Endothelial cell of umbilical vein (primary cell): ENCODE measurements around the gene CUL3. TPM values are rescaled to one million over a fixed set of nuclear protein-coding genes. Genes with fewer than 3 reads are reported as not detected.

Experiments used
- BruUV-seq: library from RNA; stranded (reverse); fragments of 400-500 nt; replicated peaks from 2 replicates; lab custom pipeline; 2021; lab: Mats Ljungman, UMichigan
- CTCF ChIA-PET: fragments of 300-600, 350-600 bp; sonication (Branson Sonifier 250); formaldehyde crosslinking; loops from one replicate; lab custom pipeline; 2021; ENCODE audit warnings: antibody characterized with exemption, inconsistent platforms; lab: Charles Lee
- POLR2A ChIA-PET: fragments of 300-600, 350-600 bp; sonication (Branson Sonifier 250); formaldehyde crosslinking; loops from one replicate; lab custom pipeline; 2021; ENCODE audit warnings: antibody characterized with exemption, inconsistent platforms; lab: Charles Lee
- DNase-seq: peaks from one replicate; pipeline ENCODE4 v3.0.0-alpha.2; 2011; ENCODE audit warnings: low read depth, low spot score
- FAIRE-seq: peaks from 2 replicates; lab custom pipeline; 2011; peaks lifted over from hg19 to GRCh38; lab: Jason Lieb, UNC
- H2AFZ ChIP-seq: 2 replicates; pipeline ENCODE4 v1.6.0; 2012; ENCODE audit warnings: low read depth, low read length, control low read depth, inconsistent platforms
- H3K27ac ChIP-seq: 2 replicates; pipeline ENCODE4 v1.5.1; 2011; ENCODE audit warnings: low read depth, mild to moderate bottlenecking, control low read depth, low read length, moderate library complexity; ENCODE audit not compliant: insufficient read depth
- H3K27me3 ChIP-seq, 2 experiments: 2 replicates each; pipeline versions ENCODE4 v1.6.0 to v1.6.1; 2011; ENCODE audit warnings: low read length in 2 of 2, mixed read lengths in 1 of 2; ENCODE audit not compliant: control insufficient read depth in 2 of 2, insufficient read depth in 2 of 2
- H3K36me3 ChIP-seq, 2 experiments: 2 replicates in 1 of 2; 3 replicates in 1 of 2; pipeline ENCODE4 v1.5.1; 2011; ENCODE audit warnings: low read length in 2 of 2, mild to moderate bottlenecking in 1 of 2, moderate library complexity in 1 of 2; ENCODE audit not compliant: control insufficient read depth in 2 of 2, insufficient read depth in 2 of 2; ENCODE audit errors: extremely low read depth in 1 of 2
- H3K4me1 ChIP-seq: 3 replicates; pipeline ENCODE4 v1.5.1; 2011; ENCODE audit warnings: mild to moderate bottlenecking, low read length; ENCODE audit not compliant: control insufficient read depth, insufficient read depth; ENCODE audit errors: extremely low read depth
- H3K4me2 ChIP-seq: 2 replicates; pipeline ENCODE4 v1.6.1; 2011; ENCODE audit warnings: low read length, control low read depth, mixed read lengths; ENCODE audit not compliant: insufficient read depth
- H3K4me3 ChIP-seq, 3 experiments: fragments of 200-600 bp in 1 of 3; sonication (generic), shearing (Covaris generic) in 1 of 3; replicated peaks in 1 of 3; 2 replicates each; pipeline ENCODE4 v1.5.1; 2011 to 2016; ENCODE audit warnings: control low read depth in 3 of 3, low read length in 3 of 3, mild to moderate bottlenecking in 2 of 3, inconsistent platforms in 1 of 3, low read depth in 1 of 3, moderate library complexity in 1 of 3; ENCODE audit not compliant: insufficient read depth in 1 of 3
- H3K79me2 ChIP-seq: 2 replicates; pipeline ENCODE4 v1.6.0; 2012; ENCODE audit warnings: low read length, inconsistent platforms; ENCODE audit not compliant: control insufficient read depth, insufficient read depth
- H3K9ac ChIP-seq: replicated peaks from 2 replicates; pipeline ENCODE3; 2011; ENCODE audit warnings: low read length, control low read depth; ENCODE audit not compliant: insufficient read depth; ENCODE audit errors: extremely low read depth
- H3K9me1 ChIP-seq: replicated peaks from 3 replicates; pipeline ENCODE4 v1.6.0; 2011; ENCODE audit warnings: mild to moderate bottlenecking, low read length; ENCODE audit not compliant: control insufficient read depth, insufficient read depth; ENCODE audit errors: extremely low read depth
- H3K9me3 ChIP-seq: replicated peaks from 2 replicates; pipeline ENCODE4 v1.5.1; 2012; ENCODE audit warnings: low read length, inconsistent platforms; ENCODE audit not compliant: control insufficient read depth, insufficient read depth
- H4K20me1 ChIP-seq: replicated peaks from 2 replicates; pipeline ENCODE3; 2011; ENCODE audit warnings: mild to moderate bottlenecking, low read length; ENCODE audit not compliant: control insufficient read depth, insufficient read depth; ENCODE audit errors: extremely low read depth
- CTCF ChIP-seq, 2 donors: IDR thresholded peaks; 1 replicate in 1 of 2; 2 replicates in 1 of 2; pipeline ENCODE4 v1.5.1; 2011; ENCODE audit warnings: low read length in 2 of 2, mild to moderate bottlenecking in 2 of 2, moderate library complexity in 2 of 2, control low read depth in 1 of 2, inconsistent platforms in 1 of 2, low read depth in 1 of 2; ENCODE audit not compliant: insufficient read depth in 1 of 2; ENCODE audit errors: extremely low read depth in 1 of 2
- EZH2 ChIP-seq: IDR thresholded peaks from 2 replicates; pipeline ENCODE4 v1.6.1; 2012; ENCODE audit warnings: borderline replicate concordance, low read depth, mild to moderate bottlenecking, moderate library complexity, low read length, inconsistent platforms; ENCODE audit not compliant: severe bottlenecking
- FOS ChIP-seq: IDR thresholded peaks from 2 replicates; pipeline ENCODE4 v1.6.1; 2011; ENCODE audit warnings: mild to moderate bottlenecking, low read length, moderate library complexity, borderline replicate concordance; ENCODE audit not compliant: insufficient read depth
- GATA2 ChIP-seq: IDR thresholded peaks from 2 replicates; pipeline ENCODE4 v1.7.0; 2011; ENCODE audit warnings: low read depth, mild to moderate bottlenecking, moderate library complexity, mixed read lengths, low read length; ENCODE audit not compliant: insufficient read length, insufficient read depth
- JUN ChIP-seq: IDR thresholded peaks from 2 replicates; pipeline ENCODE4 v1.6.1; 2011; ENCODE audit warnings: borderline replicate concordance, low read depth; ENCODE audit not compliant: insufficient read length, insufficient read depth
- MAX ChIP-seq: IDR thresholded peaks from 2 replicates; pipeline ENCODE4 v1.6.1; 2011; ENCODE audit not compliant: insufficient read depth, insufficient read length
- MYC ChIP-seq: IDR thresholded peaks from one replicate; pipeline ENCODE4 v1.6.1; 2011; ENCODE audit warnings: mild to moderate bottlenecking, low read depth, low read length
- POLR2A ChIP-seq: IDR thresholded peaks from 2 replicates; pipeline ENCODE4 v1.6.1; 2012; ENCODE audit warnings: low read depth, mild to moderate bottlenecking, control low read depth, low read length
- POLR2AphosphoS5 ChIP-seq: IDR thresholded peaks from 2 replicates; pipeline ENCODE4 v1.6.1; 2012; ENCODE audit warnings: low read depth, mild to moderate bottlenecking, control low read depth, low read length, moderate library complexity; ENCODE audit not compliant: insufficient read depth
- dilution Hi-C: fragments of 300-500 bp; cut with MboI; formaldehyde crosslinking; loops from one replicate; pipeline ENCODE4 v1.15.0; 2019; ENCODE audit warnings: low sequenced_read_pairs; ENCODE audit not compliant: extremely low pct_ligation_motif_present
- intact Hi-C: fragments of 100-400 bp; cut with micrococcal nuclease; formaldehyde crosslinking; loops from one replicate; pipeline ENCODE4 v1.10.0; 2022
- polyA plus RNA-seq, 4 experiments: library from polyadenylated mRNA; depleted of rRNA in 3 of 4; stranded (reverse) in 3 of 4; unstranded in 1 of 4; fragments of >200 nt; gene quantifications; 2 replicates each; pipeline versions ENCODE4 v1.2.1 to v1.2.3, GENCODE V29; 2011 to 2012; ENCODE audit warnings: missing spikeins in 1 of 4
- total RNA-seq: library from RNA; stranded (reverse); gene quantifications from 2 replicates; pipeline ENCODE4 v1.2.3, GENCODE V29; 2021

Gene CUL3
- total and polyA plus RNA-seq, 2 donors (not counting 3 experiments of a cell fraction or from before 2014, with no cell fraction given), result 22.7 to 82.3 TPM

- FAIRE-seq, result no peak
- Histone ChIP-seq H3K9me3 (no peaks in the 10 kb centered on the region), H3K4me2 (no peak overlapping the region), H3K9ac (no peak overlapping the region), H3K9me1 (no peaks in the 10 kb centered on the region), H4K20me1 (no peaks in the 10 kb centered on the region), H3K36me3 (no peaks in the 10 kb centered on the region), H3K4me1 (no peaks in the 10 kb centered on the region), H3K79me2 (no peaks in the 10 kb centered on the region), H3K4me3 (no peak overlapping the region), H3K27me3 (peaks cover 0 to 2% of the 10 kb centered on the region in 2 experiments), H2AFZ (no peak overlapping the region), H3K27ac (no peak overlapping the region)
- no peak for DNase-seq
- ChIA-PET POLR2A (no interaction called here), CTCF (no interaction called here)
- no TSS peak for BruUV-seq
- intact Hi-C loops (no loop called here), dilution Hi-C loops (no loop called here)
- no peak for TF ChIP-seq MAX
- no peak for TF ChIP-seq CTCF (IDR thresholded peaks at IDR 0.05; ENCODE audit: extremely low read depth in 1 of 2, insufficient read depth in 1 of 2, low read depth in 1 of 2, low read length in 2 of 2)
- no peak for TF ChIP-seq EZH2
- no peak for TF ChIP-seq POLR2A
- no peak for TF ChIP-seq MYC
- TF ChIP-seq GATA2, result no peak
- no peak for TF ChIP-seq POLR2AphosphoS5
- no peak for TF ChIP-seq JUN
- no peak for TF ChIP-seq FOS
Measured at GRCh38 chr2:224611938-224612337, 26.8 kb upstream of the CUL3 start.
